ENCODE measurements around the gene PEAK3.

Gene PEAK3

DNA sequence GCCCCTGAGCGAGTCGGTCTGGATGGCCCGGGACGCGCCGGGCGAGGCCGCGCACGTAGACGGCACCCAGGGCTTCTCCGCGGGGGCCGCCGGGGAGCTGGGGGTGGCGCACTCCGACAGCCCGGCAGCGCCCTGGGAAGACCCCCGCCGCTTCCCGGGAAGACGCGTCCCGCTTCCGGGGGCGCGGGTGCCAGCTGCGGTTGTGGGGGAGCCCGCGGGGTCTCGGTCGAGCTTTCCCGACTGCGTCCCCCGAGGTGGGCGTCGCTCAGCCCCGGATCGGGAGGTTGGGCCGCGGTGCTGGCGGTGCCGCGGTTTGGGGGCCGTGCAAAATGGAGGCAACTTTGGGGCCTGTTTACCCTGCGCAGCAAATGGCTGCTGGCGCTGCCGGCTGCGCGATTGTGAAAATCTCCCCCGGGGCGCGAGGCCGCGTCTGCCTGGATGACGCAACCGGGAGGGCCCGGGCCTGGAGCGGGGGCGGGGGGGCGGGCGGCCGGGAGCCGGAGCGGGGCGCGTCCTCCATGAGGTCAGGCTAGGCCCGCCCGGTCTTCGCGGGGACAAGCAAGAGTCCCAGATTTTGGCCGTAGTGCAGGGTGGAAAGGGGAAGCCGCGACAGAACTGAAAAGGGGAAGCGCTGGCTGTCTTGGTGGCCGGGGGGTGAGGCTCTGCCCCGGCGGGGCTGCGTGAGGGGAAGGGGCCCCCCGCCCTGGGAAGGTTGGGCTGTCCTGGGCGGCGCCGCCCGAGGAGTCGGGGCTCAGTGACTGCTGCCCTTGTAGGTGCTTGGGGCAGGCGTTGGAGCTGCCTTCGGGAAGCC, 11.3 kb downstream of the PEAK3 start:
- DNase-seq: peak; percentile 69 to 73

DNA sequence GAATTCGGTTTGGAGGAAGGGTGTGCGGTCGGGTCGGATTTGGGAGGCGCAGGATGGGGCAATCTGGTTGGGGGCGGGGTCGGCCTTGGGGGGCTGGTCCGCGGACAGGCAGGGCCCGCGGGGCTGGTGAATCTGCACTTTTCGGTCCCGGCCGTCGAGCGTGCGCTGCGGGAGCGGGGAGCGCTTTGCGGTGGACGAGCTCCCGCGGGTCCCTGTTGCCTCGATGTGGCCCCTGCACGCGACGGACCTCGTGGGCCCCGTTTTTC, 11.9 kb downstream of the PEAK3 start:
- DNase-seq: no peak

DNA sequence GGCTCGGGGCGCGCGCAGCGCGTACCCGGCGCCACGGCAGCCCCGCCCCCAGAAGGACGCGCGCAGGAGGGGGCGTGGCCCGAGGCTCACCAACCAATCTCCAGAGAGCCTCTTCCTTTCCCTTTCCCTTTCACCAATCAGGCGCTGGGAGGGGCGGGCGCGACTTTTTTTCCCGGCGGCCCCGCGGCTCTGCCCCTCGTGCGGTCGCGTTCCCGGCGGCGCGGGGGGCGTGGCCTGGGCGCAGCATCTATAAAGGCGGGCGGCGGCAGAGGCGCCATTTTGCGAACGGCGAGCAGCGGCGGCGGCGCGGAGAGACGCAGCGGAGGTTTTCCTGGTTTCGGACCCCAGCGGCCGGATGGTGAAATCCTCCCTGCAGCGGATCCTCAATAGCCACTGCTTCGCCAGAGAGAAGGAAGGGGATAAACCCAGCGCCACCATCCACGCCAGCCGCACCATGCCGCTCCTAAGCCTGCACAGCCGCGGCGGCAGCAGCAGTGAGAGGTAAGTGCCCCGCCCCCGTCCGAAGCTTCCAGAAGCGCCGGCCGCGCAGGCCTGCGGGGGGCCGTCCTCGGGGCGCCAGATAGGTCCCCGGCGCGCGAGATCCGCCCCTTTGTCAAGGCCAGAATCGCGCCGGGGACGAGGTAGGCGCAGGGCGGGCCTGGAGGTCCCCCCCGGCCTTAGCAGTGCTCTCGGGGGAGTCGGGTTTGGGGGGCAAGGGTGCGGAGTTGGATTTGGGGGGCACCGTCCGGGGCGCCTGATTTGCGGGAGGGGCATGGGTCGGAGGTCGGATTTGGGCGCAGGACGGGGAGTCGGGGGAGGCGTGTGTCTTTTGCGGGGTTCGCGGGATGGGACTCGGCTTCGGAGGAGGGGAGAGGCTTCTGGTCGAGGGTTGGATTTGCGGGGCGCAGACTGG, 12.5 kb downstream of the PEAK3 start:
- peak; percentile 92 to 95 for DNase-seq

DNA sequence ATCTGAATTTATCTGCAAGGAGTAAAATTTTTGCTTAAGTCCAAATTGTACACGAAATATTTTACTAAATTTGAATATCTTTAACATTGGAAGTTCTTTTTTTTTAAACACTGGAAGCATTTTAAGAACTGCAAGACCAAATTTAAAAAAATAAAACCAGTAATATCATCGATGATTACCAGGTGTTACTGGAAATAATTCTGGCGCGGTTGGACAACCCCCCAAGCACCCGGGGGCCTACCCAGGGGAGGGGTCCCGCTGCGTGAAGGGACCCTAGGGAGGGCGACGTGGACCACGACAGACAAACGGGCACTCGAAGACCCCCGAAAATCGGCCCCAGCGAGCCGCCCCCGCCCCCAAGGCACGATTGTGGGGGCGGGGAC, 13.1 kb downstream of the PEAK3 start:
- no peak for DNase-seq

DNA sequence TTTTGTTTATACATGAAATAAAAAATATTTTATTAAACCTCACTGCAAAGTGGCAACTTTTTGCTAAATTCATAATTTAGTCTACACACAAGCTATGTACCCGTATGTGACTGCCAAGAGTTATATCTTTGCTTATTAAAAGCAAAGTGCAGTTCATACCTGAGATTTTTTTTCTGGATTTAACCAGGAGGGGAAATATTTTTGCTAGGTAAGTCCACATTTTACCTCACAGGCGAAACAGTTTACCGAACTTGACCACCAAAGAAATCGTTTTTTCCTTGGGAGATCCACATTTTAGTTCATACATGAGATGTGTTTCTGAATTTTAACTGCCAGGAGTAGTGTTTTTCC, 13.5 kb downstream of the PEAK3 start:
- DNase-seq: no peak

DNA sequence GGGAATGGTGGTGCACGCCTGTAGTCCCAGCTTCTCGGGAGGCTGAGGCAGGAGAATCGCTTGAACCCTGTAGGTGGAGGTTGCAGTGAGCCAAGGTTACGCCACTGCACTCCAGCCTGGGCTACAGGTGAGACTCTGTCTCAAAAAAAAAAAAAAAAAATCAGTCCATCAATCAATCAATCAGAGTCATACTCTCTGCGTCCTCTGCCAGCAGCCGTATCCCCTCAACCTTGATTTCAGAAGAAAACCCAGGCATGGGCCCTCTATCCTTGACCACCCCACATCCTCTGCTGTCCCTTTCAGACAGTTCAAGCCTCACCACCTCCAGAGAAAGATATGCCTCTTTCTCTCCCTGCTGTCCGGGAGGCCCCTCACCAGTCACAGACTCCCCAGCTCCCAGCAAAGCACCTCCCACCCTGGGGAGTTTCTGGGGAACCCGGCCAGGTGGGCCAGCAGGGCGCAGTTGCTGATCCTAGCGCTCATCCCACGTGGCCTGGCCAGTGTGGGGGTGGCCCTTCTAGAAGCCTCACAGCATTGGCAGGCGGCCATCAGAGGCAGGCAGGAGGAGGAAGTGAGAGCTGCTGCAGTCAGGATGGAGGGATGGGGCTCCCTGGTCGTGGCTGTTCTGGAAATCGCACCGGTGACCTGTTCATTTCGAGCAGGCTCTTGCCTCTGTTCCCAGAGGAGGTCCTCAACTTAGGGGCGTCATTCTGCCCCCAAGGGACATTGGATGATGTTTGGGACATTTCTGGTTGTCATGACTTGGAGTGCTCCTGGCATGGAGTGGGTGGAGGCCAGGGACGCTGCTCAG, 15.6 kb downstream of the PEAK3 start:
- DNase-seq: peak in 1 of 2 experiments; percentile 31

DNA sequence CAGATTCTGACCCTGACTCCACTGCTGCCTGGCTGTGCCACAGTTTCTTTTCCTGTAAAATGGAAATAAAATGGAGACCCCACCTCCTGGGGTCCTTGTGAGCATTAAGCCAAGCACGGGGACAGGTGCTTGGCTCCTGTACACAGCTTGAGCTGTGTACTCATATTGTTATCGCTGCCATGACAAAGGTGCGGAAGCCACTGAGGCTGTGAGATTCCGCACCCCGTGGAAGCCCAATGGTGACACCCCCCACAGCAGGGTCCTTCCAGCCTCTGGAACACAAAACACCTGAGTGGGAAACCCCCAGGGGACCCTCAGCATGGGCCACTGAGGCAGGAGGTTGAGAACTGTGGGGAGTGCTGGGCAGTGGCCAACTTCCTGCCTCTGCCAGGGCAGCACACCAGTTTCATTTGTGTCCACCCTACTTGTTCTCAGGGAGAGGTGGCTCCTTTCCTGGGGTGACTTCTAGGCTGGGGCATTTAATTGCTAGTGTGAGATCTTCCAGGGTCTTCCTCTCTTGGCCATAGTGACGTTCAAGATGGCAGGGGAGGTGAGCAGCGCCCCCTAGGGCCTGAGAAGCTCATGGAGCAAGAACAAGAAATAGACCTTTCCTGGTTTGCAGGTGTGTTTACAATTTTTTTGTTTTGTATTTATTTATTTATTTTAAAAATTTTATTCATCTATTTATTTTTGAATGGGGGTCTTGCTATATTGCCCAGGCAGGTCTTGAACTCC, 20.4 kb downstream of the PEAK3 start:
- no peak for DNase-seq

DNA sequence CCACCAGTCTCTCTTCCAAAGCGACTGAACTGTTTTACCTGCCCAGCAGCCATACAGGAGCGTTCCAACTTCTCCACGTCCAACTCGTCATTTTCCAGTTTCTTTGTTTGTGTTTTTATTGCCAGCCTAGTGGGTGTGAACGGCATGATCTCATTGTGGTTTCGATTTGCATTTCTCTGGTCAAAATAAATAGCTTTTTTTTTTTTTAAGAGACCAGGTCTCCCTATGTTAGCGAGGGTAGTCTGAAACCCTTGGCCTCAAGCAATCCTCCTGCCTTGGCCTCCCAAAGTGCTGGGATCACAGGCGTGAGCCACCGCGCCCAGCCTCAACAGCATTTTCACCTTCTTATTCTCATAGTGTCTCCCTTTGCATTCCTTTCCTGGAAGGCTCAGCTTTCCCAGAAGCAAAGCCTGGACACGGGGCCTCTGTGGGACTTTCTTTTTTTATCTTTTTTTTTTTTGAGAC, 21.6 kb downstream of the PEAK3 start:
- DNase-seq: no peak

DNA sequence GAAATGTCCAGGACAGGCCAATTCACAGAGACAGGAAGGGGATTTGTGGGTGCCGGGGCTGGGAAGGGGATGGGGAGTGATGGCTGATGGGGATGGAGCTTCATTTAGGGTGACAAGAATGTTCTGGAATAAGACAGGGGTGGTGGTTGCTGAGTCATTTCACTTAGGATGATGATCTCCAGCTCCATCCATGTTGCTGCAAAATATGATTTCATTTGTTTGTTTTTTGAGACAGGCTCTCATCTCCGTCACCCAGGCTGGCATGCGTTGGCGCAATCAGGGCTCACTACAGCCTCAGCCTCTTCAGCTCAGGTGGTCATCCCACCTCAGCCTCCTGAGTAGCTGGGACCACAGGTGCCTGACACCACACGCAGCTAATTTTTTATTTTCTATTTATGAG, 22.6 kb downstream of the PEAK3 start:
- DNase-seq: no peak

DNA sequence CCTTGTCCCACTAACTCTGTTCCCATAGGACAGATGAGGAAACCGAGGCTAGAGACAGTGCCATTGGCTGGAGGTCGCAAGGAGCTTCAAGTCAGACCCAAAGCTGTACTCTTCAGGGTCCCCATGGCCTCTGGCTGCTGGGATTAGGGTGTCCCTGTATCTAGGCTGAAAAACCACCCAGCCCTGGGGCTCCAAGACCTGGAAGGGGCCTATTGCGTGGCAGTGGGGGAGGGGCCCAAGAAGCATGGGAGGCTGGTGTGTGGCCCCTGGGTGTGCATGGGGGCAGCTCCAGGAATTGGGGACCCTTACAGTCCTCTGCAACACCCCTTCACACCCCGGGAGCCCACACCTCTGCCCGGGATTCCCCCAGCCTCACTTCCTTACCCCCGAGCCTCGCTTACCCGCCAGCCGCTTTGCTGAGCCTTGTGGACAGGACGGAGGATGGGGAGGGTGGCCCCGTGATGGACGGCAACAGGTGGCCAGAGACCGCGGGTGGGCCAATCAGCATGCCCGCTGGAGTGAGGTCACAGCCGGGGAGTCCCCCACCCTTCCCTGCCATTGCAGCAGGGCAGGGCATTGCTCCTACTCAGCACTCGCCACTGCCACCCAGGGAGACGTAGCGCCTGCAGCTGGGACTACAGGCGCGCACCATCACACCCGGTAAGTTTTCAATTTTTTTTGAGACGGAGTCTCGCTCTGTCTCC, 25.8 kb downstream of the PEAK3 start, which contains the start of gene JSRP1:
Gene JSRP1 (minus strand): TSS at position 436 of the 704 bp plus-strand sequence. CDS start 1,103 bp downstream, outside the sequence.
- DNase-seq: no peak

DNA sequence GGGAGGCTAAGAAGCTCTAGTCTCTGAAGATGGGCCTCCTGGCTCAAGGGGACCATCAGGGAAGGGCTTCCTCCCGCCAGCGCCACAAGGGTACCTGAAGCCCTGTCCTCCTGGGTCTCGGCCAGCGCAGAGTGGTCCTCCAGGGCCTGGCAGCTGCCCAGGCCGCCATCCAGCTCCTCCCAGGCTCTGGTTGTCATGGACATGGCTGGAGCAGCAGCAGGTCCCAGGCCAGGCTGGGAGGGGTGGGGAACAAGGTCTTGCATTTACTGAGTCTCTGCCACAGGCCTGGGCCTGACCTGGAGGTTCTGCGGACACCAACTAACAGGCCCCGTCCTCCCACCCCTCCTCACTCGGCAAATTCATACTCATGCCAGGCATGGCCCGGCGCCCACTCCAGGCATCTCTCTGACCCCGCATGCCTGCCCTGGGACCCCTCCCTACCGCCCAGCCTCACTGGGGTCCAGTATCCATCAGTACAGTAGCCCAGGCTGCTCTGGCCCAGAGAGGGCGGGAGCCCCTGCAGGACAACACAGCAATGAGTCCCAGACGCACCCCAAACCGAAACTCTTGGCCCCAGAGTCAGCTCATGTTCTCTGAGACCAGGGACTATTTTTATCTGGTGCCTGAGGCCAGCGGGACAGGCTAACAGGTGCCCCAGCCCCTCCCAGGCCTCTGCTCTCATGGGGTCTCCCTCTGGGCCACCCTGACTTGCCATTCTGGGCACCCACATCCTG, 26.7 kb downstream of the PEAK3 start:
- no peak for DNase-seq

DNA sequence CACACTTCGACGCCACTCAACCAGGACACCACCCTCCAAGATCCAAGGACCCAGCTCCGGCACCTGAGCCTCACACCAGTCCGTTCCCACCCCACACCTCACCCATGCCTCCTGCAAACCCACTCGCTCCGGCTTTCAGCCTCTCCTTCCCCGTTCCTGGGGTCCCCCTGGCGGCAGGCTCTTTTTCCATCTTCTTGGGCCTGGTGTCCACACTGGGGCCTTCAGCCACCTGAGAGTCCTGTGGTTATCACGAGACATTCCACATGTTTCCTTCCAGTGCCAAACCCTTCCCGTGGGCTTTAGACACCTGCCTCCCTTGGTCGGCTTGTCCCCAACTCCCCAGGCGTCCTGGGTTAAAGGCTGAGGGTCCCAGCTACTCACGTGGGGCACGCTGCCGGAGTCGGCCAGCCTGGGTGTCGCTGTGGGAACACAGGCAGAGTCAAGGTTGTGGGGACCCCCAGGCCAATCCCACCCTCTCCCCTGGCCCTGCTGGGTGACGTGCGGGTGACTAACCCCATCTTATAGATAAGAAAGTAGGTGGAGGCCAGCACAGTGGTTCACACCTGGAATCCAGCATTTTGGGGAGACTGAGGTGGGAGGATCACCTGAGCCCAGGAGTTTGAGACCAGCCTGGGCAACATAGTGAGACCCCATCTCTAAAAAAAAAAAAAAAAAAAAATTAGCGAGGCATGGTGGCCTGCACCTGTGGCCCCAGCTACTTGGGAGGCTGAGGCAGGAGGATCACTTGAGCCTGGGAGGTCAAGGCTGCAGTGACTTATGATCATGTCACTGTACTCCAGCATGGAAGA, 27.7 kb downstream of the PEAK3 start:
- DNase-seq: no peak

DNA sequence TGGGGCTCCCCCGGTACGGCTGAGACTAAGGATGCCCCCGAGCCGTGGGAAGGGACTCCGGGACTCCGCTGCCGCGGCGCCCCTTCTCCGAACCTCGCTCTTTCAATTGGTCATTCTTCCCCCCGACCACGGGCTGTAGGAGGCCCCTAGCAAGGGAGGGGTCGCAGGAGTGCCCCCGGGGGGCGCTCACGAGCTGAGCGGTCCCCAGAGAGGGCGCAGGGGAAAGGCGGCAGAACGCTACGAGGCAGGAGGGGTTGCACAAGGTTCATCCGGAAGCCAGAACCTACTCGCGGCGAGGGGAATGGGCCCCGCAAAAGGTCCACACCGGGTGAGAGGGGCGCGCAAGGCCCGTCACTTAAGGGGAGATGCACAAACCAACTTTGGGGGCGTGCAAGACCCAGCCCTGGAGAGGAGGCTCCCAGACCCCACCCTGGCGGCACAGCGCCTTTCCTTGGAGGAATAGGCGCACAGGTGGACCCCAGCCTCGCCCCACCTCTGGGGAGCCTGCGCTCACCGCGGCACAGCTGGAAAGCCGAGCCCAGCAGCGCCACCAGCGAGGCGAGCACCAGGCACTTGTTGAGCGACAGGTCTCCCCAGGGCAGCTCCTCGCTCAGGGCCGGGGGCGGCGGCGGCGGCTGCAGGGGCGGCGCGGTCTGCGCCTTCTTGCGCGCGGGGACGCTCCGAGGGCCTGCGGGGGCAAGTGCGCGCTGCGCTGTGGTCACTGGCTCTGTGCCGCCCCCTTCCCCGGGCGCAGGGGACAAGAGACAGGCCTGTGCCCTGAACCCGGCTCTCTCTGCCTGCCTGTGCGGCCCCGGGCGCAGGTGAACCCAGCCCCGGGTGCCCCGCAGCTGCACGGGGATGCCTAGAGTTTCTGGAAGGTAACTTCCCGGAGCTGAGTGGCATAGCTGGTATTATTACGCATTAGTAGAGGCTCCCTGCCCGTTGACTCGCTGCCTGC, 28.6 kb downstream of the PEAK3 start:
- DNase-seq: no peak

DNA sequence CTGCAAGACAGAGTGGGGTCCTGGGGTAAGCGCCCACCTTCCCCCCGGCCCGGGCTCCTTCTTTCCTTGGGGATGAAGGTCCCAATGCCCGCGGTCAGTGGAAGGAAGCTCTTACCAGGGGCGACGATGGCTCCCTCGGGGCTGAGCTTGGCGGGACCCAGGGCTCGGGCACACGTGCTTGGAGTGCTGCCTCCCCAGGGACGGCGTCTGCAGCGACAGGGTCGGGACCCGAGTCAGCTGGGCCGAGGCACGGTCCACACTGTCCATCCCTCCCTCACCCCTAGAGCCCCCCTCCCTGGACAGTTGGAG, 29.2 kb downstream of the PEAK3 start:
- no peak for DNase-seq

DNA sequence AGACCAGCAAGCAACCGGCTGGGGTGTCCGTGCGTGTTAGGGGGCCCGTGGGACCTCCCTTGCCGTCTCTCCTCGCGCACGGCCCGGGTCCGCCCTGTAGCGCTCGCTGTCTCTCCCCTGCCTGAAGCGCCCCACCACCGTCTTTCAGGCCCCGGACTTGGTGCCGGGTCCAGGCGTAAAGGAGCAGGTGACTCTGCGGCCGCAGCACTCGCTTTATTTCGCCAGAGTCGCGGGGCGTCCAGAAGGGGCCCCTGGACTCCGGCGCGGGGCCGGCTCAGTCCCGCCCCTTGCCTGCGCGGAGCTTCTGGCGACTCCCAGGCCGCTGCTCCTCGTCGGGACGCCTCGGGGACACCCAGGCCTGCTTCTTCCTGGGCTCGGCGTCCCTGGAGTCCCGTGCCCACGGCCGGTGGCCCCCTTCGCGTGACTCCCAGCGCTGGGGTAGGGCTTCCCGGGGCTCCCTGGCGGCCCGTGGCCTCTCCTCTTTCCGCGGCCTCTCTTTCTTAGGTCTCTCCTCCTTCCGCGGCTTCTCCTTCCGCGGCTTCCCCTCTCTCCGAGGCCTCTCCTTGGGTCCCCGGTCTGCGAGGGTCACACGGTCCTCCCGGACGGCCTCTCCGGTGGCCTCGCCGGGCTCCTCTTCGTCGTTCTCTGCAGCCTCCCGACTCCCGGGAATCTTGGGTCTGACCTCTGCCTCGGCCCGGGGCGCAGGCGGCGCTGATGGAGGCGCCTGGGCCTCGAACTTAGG, 29.7 kb downstream of the PEAK3 start:
- DNase-seq: no peak

DNA sequence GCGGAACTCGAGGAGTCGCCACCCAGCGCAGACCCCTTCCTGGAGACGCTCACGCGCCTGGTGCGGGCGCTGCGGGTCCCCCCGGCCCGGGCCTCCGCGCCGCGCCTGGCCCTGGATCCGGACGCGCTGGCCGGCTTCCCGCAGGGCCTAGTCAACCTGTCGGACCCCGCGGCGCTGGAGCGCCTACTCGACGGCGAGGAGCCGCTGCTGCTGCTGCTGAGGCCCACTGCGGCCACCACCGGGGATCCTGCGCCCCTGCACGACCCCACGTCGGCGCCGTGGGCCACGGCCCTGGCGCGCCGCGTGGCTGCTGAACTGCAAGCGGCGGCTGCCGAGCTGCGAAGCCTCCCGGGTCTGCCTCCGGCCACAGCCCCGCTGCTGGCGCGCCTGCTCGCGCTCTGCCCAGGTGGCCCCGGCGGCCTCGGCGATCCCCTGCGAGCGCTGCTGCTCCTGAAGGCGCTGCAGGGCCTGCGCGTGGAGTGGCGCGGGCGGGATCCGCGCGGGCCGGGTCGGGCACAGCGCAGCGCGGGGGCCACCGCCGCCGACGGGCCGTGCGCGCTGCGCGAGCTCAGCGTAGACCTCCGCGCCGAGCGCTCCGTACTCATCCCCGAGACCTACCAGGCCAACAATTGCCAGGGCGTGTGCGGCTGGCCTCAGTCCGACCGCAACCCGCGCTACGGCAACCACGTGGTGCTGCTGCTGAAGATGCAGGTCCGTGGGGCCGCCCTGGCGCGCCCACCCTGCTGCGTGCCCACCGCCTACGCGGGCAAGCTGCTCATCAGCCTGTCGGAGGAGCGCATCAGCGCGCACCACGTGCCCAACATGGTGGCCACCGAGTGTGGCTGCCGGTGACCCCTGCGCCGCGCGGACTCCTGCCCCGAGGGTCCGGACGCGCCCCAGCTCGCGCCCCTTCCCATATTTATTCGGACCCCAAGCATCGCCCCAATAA, 30.6 kb downstream of the PEAK3 start:
- DNase-seq: no peak

DNA sequence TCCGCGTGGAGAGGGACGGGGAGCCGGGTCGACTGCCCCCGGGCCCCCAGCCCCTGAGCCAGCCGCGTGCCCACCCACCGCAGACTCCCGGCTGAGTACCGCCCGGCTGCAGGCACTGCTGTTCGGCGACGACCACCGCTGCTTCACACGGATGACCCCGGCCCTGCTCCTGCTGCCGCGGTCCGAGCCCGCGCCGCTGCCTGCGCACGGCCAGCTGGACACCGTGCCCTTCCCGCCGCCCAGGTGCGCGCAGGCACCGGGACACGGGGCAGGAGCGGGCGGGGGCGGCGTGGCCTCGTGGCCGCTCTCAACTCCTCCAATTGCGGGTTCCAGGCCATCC, 31.2 kb downstream of the PEAK3 start:
- DNase-seq: no peak
